CD4-positive, alpha-beta T cell treated with Interleukin-2 at 100 ng/mL for 4 hours (primary cell): ENCODE measurements around the gene SPINDOC.
"Not testable (repeated sequence)": the region's sequence is repeated elsewhere in the genome, so short reads cannot be mapped to it uniquely, and the experiment has no call there.

Source experiments
- DNase-seq: peaks from one replicate; pipeline ENCODE4 v3.0.0-alpha.2; 2020; ENCODE audit warnings: low spot score

The SPINDOC gene

GRCh38 chr11:63785823-63786222 lies 27.4 kb upstream of the SPINDOC start:
- DNase-seq, result no peak

GRCh38 chr11:63791495-63792167 lies 21.6 kb upstream of the SPINDOC start:
- DNase-seq, result no peak

GRCh38 chr11:63793161-63793560 lies 20.1 kb upstream of the SPINDOC start:
- DNase-seq, result no peak

GRCh38 chr11:63795066-63795465 lies 18.2 kb upstream of the SPINDOC start:
- no peak for DNase-seq

- no peak for DNase-seq
These were observed 12.3 kb upstream of the SPINDOC start for GRCh38 chr11:63800921-63801320.

- DNase-seq, result no peak
These were observed 10.4 kb upstream of the SPINDOC start for GRCh38 chr11:63802637-63803414.

GRCh38 chr11:63804259-63804658 lies 9.0 kb upstream of the SPINDOC start:
- no peak for DNase-seq

- DNase-seq, result no peak
These were observed 7.3 kb upstream of the SPINDOC start for GRCh38 chr11:63805844-63806415.

GRCh38 chr11:63810383-63810782 lies 2.9 kb upstream of the SPINDOC start:
- not testable (repeated sequence) for DNase-seq

- no peak for DNase-seq
These were observed 1.7 kb upstream of the SPINDOC start for GRCh38 chr11:63811522-63811921.

- peak; percentile 27 for DNase-seq
These were observed 517 bp downstream of the SPINDOC start for GRCh38 chr11:63813563-63814382.

GRCh38 chr11:63814383-63814736 lies 1.1 kb downstream of the SPINDOC start:
- DNase-seq, result no peak

- no peak for DNase-seq
These were observed 2.9 kb downstream of the SPINDOC start for GRCh38 chr11:63816166-63816565.

GRCh38 chr11:63816732-63817131 lies 3.5 kb downstream of the SPINDOC start:
- DNase-seq, result no peak

GRCh38 chr11:63817758-63818498 lies 4.7 kb downstream of the SPINDOC start:
- DNase-seq, result no peak

GRCh38 chr11:63818609-63819008 lies 5.4 kb downstream of the SPINDOC start:
- DNase-seq, result no peak

- DNase-seq, result no peak
These were observed 8.2 kb downstream of the SPINDOC start for GRCh38 chr11:63821411-63821810.

GRCh38 chr11:63826471-63827190 lies 13.4 kb downstream of the SPINDOC start:
- no peak for DNase-seq

- no peak for DNase-seq
These were observed 16.7 kb downstream of the SPINDOC start for GRCh38 chr11:63829823-63830489.

- DNase-seq, result no peak
These were observed 18.1 kb downstream of the SPINDOC start for GRCh38 chr11:63831326-63831725.

- DNase-seq, result no peak
These were observed 19.1 kb downstream of the SPINDOC start for GRCh38 chr11:63832336-63832735.
